ENCODE measurements around the gene CFAP97D1. TPM values are rescaled to one million over a fixed set of nuclear protein-coding genes. Genes with fewer than 3 reads are reported as not detected.

Gene CFAP97D1
- total and polyA plus RNA-seq, 2 experiments from 2014 or later, result 0.07 to 0.10 TPM

DNA sequence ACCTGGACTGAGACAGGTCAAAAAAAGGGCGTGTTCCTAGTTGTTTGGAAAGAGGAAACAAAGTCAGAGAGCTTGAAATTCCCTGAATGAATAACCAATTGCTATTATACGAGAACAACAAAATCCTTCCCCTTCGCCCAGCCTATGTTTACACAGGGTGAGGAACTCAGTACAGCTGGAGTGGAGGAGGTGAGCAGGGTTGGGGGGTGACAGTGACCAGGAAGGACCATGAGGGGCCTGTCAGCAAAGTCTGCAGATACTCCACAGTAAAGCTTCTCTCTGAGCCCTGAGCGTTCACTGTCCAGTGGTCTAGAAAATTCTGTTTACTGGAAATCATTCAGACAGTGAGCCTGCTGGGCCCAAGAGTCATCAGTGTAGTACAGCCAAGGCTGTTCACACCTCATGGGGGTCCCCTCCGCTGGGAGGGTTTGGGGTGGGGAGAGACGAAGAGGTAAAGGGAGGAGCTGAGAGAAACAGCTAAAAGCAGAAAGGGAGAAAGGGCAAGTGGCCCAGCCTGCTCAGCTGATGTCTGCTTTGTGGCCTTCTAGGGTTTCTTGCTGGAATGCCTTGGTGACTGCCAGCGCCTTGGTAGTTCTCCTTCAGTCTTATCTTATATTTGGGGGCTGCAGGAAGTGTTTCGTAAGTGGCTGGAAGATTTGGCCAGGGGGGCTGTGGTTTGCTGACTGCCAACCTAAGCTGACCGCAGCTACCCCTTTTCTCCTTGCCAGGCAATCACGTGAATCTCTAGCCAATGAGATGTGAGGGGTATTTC, 7.2 kb upstream of the CFAP97D1 start (continued):
- TF ChIP-seq EZH2 (IDR thresholded peaks at IDR 0.05; ENCODE audit: low read depth, unreplicated experiment), result no peak
- TF ChIP-seq ZNF114 (CRISPR knock-in tag; IDR thresholded peaks at IDR 0.05), result no peak
- TF ChIP-seq, protein P1, sequence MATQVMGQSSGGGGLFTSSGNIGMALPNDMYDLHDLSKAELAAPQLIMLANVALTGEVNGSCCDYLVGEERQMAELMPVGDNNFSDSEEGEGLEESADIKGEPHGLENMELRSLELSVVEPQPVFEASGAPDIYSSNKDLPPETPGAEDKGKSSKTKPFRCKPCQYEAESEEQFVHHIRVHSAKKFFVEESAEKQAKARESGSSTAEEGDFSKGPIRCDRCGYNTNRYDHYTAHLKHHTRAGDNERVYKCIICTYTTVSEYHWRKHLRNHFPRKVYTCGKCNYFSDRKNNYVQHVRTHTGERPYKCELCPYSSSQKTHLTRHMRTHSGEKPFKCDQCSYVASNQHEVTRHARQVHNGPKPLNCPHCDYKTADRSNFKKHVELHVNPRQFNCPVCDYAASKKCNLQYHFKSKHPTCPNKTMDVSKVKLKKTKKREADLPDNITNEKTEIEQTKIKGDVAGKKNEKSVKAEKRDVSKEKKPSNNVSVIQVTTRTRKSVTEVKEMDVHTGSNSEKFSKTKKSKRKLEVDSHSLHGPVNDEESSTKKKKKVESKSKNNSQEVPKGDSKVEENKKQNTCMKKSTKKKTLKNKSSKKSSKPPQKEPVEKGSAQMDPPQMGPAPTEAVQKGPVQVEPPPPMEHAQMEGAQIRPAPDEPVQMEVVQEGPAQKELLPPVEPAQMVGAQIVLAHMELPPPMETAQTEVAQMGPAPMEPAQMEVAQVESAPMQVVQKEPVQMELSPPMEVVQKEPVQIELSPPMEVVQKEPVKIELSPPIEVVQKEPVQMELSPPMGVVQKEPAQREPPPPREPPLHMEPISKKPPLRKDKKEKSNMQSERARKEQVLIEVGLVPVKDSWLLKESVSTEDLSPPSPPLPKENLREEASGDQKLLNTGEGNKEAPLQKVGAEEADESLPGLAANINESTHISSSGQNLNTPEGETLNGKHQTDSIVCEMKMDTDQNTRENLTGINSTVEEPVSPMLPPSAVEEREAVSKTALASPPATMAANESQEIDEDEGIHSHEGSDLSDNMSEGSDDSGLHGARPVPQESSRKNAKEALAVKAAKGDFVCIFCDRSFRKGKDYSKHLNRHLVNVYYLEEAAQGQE (IDR thresholded peaks at IDR 0.05; ENCODE audit: unreplicated experiment), result no peak
- TF ChIP-seq, protein P2, sequence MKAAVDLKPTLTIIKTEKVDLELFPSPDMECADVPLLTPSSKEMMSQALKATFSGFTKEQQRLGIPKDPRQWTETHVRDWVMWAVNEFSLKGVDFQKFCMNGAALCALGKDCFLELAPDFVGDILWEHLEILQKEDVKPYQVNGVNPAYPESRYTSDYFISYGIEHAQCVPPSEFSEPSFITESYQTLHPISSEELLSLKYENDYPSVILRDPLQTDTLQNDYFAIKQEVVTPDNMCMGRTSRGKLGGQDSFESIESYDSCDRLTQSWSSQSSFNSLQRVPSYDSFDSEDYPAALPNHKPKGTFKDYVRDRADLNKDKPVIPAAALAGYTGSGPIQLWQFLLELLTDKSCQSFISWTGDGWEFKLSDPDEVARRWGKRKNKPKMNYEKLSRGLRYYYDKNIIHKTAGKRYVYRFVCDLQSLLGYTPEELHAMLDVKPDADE (IDR thresholded peaks at IDR 0.05), result no peak
- TF ChIP-seq CREB1 (CRISPR knock-in tag; IDR thresholded peaks at IDR 0.05; ENCODE audit: low read depth), result no peak
- TF ChIP-seq EZH2phosphoT487 (IDR thresholded peaks at IDR 0.05; ENCODE audit: unreplicated experiment), result no peak
- TF ChIP-seq POLR2AphosphoS5 (IDR thresholded peaks at IDR 0.05; ENCODE audit: low read depth), result no peak

DNA sequence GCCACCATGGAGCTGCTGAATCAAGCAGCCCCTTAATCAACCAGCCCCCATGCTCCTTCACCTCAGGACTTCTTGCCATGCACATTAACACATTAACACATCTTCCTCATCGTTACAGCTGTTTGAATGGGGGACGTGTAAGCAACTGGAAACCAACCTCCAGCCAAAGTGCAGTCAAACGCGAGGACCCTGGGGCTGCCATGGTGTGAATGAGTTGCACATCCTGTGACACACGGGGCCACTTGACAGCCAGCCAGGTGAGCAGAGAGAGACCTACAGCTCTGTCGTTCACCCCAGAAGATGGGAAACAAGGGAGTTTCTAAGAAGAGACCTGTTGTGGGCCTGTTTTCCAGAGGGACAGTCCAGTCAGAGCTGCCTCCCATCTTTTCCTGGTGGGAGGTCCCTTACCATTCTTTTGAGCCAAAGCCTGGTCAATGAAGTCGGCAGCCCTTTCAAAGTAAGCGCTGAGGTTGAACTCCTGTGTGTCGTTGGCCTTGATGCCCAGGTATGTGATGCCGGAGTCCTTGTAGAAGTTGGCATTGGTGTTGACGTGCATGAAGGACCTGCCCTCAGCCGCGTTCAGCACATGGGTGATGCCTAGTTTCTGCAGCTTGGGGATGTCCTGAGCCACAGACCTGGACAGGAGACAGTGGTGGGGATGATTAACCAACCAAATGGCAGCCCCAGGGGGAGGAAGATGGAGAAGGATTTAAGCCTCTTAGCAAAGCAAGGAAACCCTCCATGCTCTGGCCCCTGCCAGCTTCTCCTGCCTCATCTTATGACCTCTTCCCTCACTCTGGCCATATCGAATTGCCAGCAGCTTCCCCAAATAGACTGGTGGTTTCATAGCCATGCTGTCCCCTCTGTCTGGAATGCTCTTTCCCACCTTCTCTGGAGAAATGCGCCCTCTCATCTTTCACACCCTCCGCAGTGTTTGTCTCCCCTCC, 5.7 kb upstream of the CFAP97D1 start:
- H3K4me3 Mint-ChIP-seq, result no peak overlapping the region

More for the DNA sequence above, 5.7 kb upstream of the CFAP97D1 start:
- Histone ChIP-seq H3K27ac (ENCODE audit: low read depth) (no peak overlapping the region), H2AFZ (no peak overlapping the region), H3K4me3 (no peak overlapping the region), H3K9me2 (ENCODE audit: insufficient read depth) (no peaks in the 10 kb centered on the region), H3K4me2 (no peak overlapping the region), H3K36me3 (ENCODE audit: insufficient read depth) (0 out of 2 replicates have a peak, but pooled peaks cover 5% of the 10 kb centered on the region), H3K27me3 (ENCODE audit: insufficient read depth) (peaks cover 3% of the 10 kb centered on the region), H4K20me1 (replicated peaks; ENCODE audit: insufficient read depth) (peaks cover 9% of the 10 kb centered on the region; the same call in 1 of the 2 replicates), H3K79me2 (replicated peaks; ENCODE audit: insufficient read depth) (peaks cover 9% of the 10 kb centered on the region), H3F3A (replicated peaks; ENCODE audit: low read depth) (no peaks in the 10 kb centered on the region), H3K4me1 (ENCODE audit: insufficient read depth) (peaks cover 8% of the 10 kb centered on the region)
- H3K4me1 Mint-ChIP-seq, result peaks cover 4% of the 10 kb centered on the region; the same call in 2 of the 3 replicates
- TF ChIP-seq ZNF114 (CRISPR knock-in tag; IDR thresholded peaks at IDR 0.05), result no peak
- no peak for TF ChIP-seq POLR2AphosphoS5 (IDR thresholded peaks at IDR 0.05; ENCODE audit: low read depth)
- no peak for TF ChIP-seq STAT1 (IDR thresholded peaks at IDR 0.05; ENCODE audit: unreplicated experiment)
- H3K9me3 Mint-ChIP-seq, result no peaks in the 10 kb centered on the region
- H3K36me3 Mint-ChIP-seq (ENCODE audit: low read depth), result peaks cover 31% of the 10 kb centered on the region
- no peak overlapping the region for H3K27ac Mint-ChIP-seq
- peaks cover 8% of the 10 kb centered on the region for H3K27me3 Mint-ChIP-seq (ENCODE audit: insufficient read depth, low read depth, poor library complexity)
- no peak for ATAC-seq
- DNase-seq (ENCODE audit: low spot score), result no peak

Measured in GM23338 (cell line).